Measurements from ENCODE around the gene GRN.

GRCh38 chr17:44315760-44316731 is 29.1 kb upstream of the GRN start:
- TF ChIP-seq TAF1 (IDR thresholded peaks at IDR 0.05; ENCODE audit: borderline replicate concordance, insufficient read depth, low read length), result no peak
- no peak for TF ChIP-seq REST (IDR thresholded peaks at IDR 0.05; ENCODE audit: insufficient read depth in 1 of 2, low read depth in 2 of 2, low read length in 2 of 2)
- no peak for TF ChIP-seq POLR2AphosphoS5 (IDR thresholded peaks at IDR 0.05; ENCODE audit: low read depth, low read length)

All from PFSK-1 (cell line).